Measurements from ENCODE around the gene PKN3. TPM values are rescaled to one million over a fixed set of nuclear protein-coding genes. Genes with fewer than 3 reads are reported as not detected.

PKN3 gene
- total RNA-seq, 4 donors from 2014 or later = 2.3 to 7.5 (median 4.0) TPM

DNA sequence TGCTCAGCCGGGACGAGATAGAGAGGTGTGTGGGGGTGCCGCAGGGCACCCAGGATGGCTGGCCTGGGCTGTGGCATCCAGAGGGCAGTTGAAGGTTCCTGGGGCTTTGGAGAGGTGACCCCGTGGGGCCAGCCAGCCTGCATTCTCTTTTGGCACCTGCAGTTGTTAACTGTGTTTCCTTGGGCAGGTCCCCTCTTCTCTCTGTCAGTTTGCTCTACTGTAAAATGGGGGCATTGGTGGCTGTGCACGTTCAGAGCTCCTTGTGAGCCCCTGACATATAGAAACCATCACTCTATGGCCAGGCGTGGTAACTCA, 13.1 kb downstream of the PKN3 start:
- peaks cover 0 to 21% of the 10 kb centered on the region in 2 donors for H3K36me3 ChIP-seq
- no peak for ATAC-seq
- no peak overlapping the region for H3K27ac ChIP-seq
- H3K27me3 ChIP-seq = no peaks in the 10 kb centered on the region
- no peaks in the 10 kb centered on the region for H3K9me3 ChIP-seq
- H3K4me3 ChIP-seq = no peak overlapping the region
- H3K4me1 ChIP-seq = no peaks in the 10 kb centered on the region
- TF ChIP-seq EP300 (IDR thresholded peaks at IDR 0.05) (no peak), POLR2A (IDR thresholded peaks at IDR 0.05) (no peak), POLR2AphosphoS5 (IDR thresholded peaks at IDR 0.05) (no peak)
- TF ChIP-seq, protein P1, sequence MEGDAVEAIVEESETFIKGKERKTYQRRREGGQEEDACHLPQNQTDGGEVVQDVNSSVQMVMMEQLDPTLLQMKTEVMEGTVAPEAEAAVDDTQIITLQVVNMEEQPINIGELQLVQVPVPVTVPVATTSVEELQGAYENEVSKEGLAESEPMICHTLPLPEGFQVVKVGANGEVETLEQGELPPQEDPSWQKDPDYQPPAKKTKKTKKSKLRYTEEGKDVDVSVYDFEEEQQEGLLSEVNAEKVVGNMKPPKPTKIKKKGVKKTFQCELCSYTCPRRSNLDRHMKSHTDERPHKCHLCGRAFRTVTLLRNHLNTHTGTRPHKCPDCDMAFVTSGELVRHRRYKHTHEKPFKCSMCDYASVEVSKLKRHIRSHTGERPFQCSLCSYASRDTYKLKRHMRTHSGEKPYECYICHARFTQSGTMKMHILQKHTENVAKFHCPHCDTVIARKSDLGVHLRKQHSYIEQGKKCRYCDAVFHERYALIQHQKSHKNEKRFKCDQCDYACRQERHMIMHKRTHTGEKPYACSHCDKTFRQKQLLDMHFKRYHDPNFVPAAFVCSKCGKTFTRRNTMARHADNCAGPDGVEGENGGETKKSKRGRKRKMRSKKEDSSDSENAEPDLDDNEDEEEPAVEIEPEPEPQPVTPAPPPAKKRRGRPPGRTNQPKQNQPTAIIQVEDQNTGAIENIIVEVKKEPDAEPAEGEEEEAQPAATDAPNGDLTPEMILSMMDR (IDR thresholded peaks at IDR 0.05) = no peak
- WGBS, 2 donors (ENCODE audit: low coverage in 1 of 2) = 90% methylated on average over 2 of the region's 6 CpGs; no CpG with 5 or more reads in 1 of the 2 donors

DNA sequence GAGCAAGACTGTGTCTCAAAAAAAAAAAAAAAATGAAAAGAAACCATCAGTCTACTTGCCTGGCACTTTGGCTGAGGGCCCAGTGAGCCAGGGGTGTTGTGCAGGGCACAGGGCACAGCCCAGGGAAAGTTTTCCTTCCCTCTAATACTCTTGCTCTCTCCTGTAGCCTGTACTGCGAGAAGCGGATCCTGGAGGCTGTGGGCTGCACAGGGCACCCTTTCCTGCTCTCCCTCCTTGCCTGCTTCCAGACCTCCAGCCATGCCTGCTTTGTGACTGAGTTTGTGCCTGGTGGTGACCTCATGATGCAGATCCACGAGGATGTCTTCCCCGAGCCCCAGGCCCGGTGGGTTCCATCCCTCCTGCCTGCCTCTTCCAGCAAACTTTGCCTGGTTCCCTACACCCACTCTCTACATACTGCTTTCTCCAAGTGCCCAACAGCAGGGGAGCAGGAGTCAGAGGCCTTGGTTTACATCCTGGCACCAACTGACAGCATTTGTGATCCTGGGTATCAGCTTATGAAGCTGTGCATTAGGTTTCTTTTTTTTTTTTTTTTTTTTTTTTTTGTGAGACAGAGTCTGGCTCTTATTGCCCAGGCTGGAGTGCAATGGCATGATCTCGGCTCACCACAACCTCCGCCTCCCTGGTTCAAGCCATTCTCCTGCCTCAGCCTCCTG, 14.4 kb downstream of the PKN3 start:
- H3K27me3 ChIP-seq = no peaks in the 10 kb centered on the region
- TF ChIP-seq POLR2AphosphoS5 (IDR thresholded peaks at IDR 0.05) = no peak
- no peak for TF ChIP-seq EP300 (IDR thresholded peaks at IDR 0.05)
- no peak for TF ChIP-seq POLR2A (IDR thresholded peaks at IDR 0.05)
- TF ChIP-seq, protein P1 (IDR thresholded peaks at IDR 0.05) = no peak
- WGBS, 2 donors (ENCODE audit: low coverage in 1 of 2) = 87 to 100% methylated on average over 1 to 5 of the region's 7 CpGs
- ATAC-seq = no peak
- H3K4me3 ChIP-seq = no peak overlapping the region
- peaks cover 0 to 34% of the 10 kb centered on the region in 2 donors for H3K36me3 ChIP-seq
- H3K9me3 ChIP-seq = no peaks in the 10 kb centered on the region
- no peak overlapping the region for H3K27ac ChIP-seq
- no peaks in the 10 kb centered on the region for H3K4me1 ChIP-seq

DNA sequence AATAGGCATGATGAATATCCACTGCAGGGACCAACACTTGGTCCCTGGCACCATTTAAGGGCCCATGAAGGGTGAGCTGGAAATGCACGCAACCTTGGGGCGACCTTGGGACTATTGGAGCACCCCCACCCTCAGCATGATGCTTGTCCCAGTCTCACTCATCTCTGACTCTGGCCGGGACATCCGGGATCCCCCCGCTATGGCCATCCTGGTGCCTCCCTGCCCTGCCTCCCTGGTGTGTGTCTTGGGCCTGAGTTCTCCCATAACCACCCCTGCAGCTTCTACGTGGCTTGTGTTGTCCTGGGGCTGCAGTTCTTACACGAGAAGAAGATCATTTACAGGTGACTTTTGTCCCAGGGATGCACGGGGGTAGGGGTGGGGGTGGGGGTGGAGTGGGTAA, 15.7 kb downstream of the PKN3 start:
- Histone ChIP-seq H3K27me3 (no peaks in the 10 kb centered on the region), H3K36me3 (peaks cover 0 to 36% of the 10 kb centered on the region in 2 donors), H3K27ac (no peak overlapping the region), H3K4me1 (peaks cover 0 to 4% (median 0%) of the 10 kb centered on the region in 3 donors), H3K9me3 (no peaks in the 10 kb centered on the region), H3K4me3 (no peak overlapping the region)
- 87 to 100% methylated on average over 3 of the region's 8 CpGs for WGBS, 2 donors (ENCODE audit: low coverage in 1 of 2)
- no peak for ATAC-seq
- TF ChIP-seq POLR2A (IDR thresholded peaks at IDR 0.05) (no peak), POLR2AphosphoS5 (IDR thresholded peaks at IDR 0.05) (no peak), EP300 (IDR thresholded peaks at IDR 0.05) (no peak)
- TF ChIP-seq, protein P1 (IDR thresholded peaks at IDR 0.05) = no peak

DNA sequence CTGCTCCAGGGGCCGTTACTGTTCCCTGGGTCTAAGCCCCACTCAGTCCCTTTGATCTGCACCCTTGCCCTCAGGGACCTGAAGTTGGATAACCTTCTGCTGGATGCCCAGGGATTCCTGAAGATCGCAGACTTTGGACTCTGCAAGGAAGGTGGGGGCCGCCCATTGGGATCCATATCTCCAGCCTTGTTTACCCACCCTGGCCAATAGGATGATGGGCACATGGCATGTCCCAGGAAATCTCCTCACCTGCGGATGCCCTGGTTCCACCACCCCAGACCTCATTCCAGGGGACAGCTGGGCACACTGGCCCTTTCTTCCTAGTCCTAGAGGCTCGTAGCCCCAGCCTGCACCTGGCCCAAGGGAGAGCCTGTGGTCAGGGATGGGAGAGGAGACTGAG, 16.2 kb downstream of the PKN3 start:
- Histone ChIP-seq H3K27me3 (no peaks in the 10 kb centered on the region), H3K4me3 (no peak overlapping the region), H3K4me1 (peaks cover 0 to 8% (median 0%) of the 10 kb centered on the region in 3 donors), H3K27ac (no peak overlapping the region), H3K9me3 (no peaks in the 10 kb centered on the region), H3K36me3 (peaks cover 0 to 36% of the 10 kb centered on the region in 2 donors)
- TF ChIP-seq POLR2AphosphoS5 (IDR thresholded peaks at IDR 0.05) = no peak
- TF ChIP-seq POLR2A (IDR thresholded peaks at IDR 0.05) = no peak
- TF ChIP-seq, protein P1 (IDR thresholded peaks at IDR 0.05) = no peak
- TF ChIP-seq EP300 (IDR thresholded peaks at IDR 0.05) = no peak
- ATAC-seq = no peak
- WGBS, 2 donors (ENCODE audit: low coverage in 1 of 2) = 80 to 100% methylated on average over 1 to 3 of the region's 5 CpGs

DNA sequence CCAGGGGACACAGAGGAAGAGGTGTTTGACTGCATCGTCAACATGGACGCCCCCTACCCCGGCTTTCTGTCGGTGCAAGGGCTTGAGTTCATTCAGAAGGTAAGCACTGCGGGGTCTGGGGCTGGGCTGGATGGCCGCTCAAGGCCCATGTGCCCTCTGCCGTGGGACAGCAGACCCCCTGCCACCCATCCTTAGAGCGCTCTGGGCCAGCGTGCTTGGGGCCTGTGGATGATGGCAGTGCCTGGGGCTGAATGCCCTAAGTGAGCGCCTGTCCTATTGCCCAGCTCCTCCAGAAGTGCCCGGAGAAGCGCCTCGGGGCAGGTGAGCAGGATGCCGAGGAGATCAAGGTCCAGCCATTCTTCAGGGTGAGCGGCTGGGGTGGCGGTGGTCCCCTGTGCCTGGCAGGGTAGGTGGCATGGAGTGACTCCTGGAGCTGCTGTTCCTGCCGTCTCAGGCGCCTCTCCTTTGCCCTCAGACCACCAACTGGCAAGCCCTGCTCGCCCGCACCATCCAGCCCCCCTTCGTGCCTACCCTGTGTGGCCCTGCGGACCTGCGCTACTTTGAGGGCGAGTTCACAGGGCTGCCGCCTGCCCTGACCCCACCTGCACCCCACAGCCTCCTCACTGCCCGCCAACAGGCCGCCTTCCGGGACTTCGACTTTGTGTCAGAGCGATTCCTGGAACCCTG, 17.8 kb downstream of the PKN3 start:
- WGBS, 2 donors (ENCODE audit: low coverage in 1 of 2) = 92 to 94% methylated on average over 7 to 13 of the region's 30 CpGs
- no peak overlapping the region for H3K4me3 ChIP-seq
- H3K27ac ChIP-seq = no peak overlapping the region
- no peaks in the 10 kb centered on the region for H3K9me3 ChIP-seq
- peaks cover 0 to 20% (median 0%) of the 10 kb centered on the region in 3 donors for H3K4me1 ChIP-seq
- no peak for TF ChIP-seq POLR2A (IDR thresholded peaks at IDR 0.05)
- no peak for TF ChIP-seq POLR2AphosphoS5 (IDR thresholded peaks at IDR 0.05)
- TF ChIP-seq, protein P1 (IDR thresholded peaks at IDR 0.05) = no peak
- TF ChIP-seq EP300 (IDR thresholded peaks at IDR 0.05) = no peak
- H3K27me3 ChIP-seq = no peaks in the 10 kb centered on the region
- H3K36me3 ChIP-seq = peaks cover 0 to 25% of the 10 kb centered on the region in 2 donors
- no peak for ATAC-seq

All from gastroesophageal sphincter (tissue), 4 donors.